WTC11 (cell line): ENCODE measurements around the gene GNG11. TPM values are rescaled to one million over a fixed set of nuclear protein-coding genes. Genes with fewer than 3 reads are reported as not detected.

Experiments
- ATAC-seq: fragments of 200-7000 bp; cut with Tn5 transposase; 2 replicates; pipeline ENCODE4 v1.10.0; 2021; ENCODE audit warnings: mild to moderate bottlenecking, moderate library complexity
- CTCF ChIA-PET: fragments of 300-600 bp; sonication (Branson Sonifier 250); formaldehyde crosslinking; loops from one replicate; lab custom pipeline; 2021; ENCODE audit warnings: antibody characterized with exemption; lab: Charles Lee
- POLR2A ChIA-PET: fragments of 350-600 bp; sonication (Branson Sonifier 250); formaldehyde crosslinking; loops from one replicate; lab custom pipeline; 2021; ENCODE audit warnings: antibody characterized with exemption; lab: Charles Lee
- DNase-seq: peaks from one replicate; pipeline ENCODE4 v3.0.0; 2021; ENCODE audit warnings: low spot score
- H3K27ac Mint-ChIP-seq: 2 replicates; pipeline ENCODE4 v1.8.0; 2021; ENCODE audit warnings: mixed read lengths
- H3K27me3 Mint-ChIP-seq: 2 replicates; pipeline ENCODE4 v1.8.0; 2021; ENCODE audit warnings: low read depth, mild to moderate bottlenecking, moderate library complexity, mixed read lengths
- H3K36me3 Mint-ChIP-seq: 2 replicates; pipeline ENCODE4 v1.8.0; 2021; ENCODE audit warnings: mixed read lengths
- H3K4me1 Mint-ChIP-seq: 2 replicates; pipeline ENCODE4 v1.8.0; 2022; ENCODE audit warnings: mixed read lengths
- H3K4me3 Mint-ChIP-seq: 2 replicates; pipeline ENCODE4 v1.8.0; 2021; ENCODE audit warnings: mild to moderate bottlenecking, moderate library complexity, mixed read lengths
- H3K9me3 Mint-ChIP-seq: 2 replicates; pipeline ENCODE4 v1.8.0; 2021; ENCODE audit warnings: mixed read lengths
- ARID4B ChIP-seq: sonication (generic); formaldehyde crosslinking; IDR thresholded peaks from 2 replicates; pipeline ENCODE4 v1.8.0; 2023; ENCODE audit warnings: missing genetic modification reagents, mild to moderate bottlenecking, borderline replicate concordance
- ERG ChIP-seq: fragments of 250-450 bp; sonication (Bioruptor Pico); IDR thresholded peaks from 2 replicates; pipeline ENCODE4 v1.8.0; 2021; ENCODE audit warnings: mild to moderate bottlenecking
- ETV6 ChIP-seq: sonication (generic); formaldehyde crosslinking; IDR thresholded peaks from 2 replicates; pipeline ENCODE4 v1.8.1; 2022; ENCODE audit warnings: mild to moderate bottlenecking, missing genetic modification reagents
- GRHL2 ChIP-seq: fragments of 250-450 bp; sonication (Bioruptor Pico); IDR thresholded peaks from 2 replicates; pipeline ENCODE4 v1.8.0; 2022; ENCODE audit warnings: mild to moderate bottlenecking, moderate library complexity; ENCODE audit not compliant: insufficient replicate concordance, severe bottlenecking
- HMGXB4 ChIP-seq: sonication (generic); formaldehyde crosslinking; IDR thresholded peaks from 2 replicates; pipeline ENCODE4 v1.8.1; 2023; ENCODE audit warnings: mild to moderate bottlenecking, moderate library complexity, missing genetic modification reagents
- RORB ChIP-seq: fragments of 250-450 bp; sonication (Bioruptor Pico); IDR thresholded peaks from 2 replicates; pipeline ENCODE4 v1.9.0; 2021; ENCODE audit warnings: mild to moderate bottlenecking
- SMAD3 ChIP-seq: sonication (generic); formaldehyde crosslinking; IDR thresholded peaks from 2 replicates; pipeline ENCODE4 v1.8.0; 2022; ENCODE audit warnings: missing genetic modification reagents, mild to moderate bottlenecking, borderline replicate concordance
- SMAD4 ChIP-seq: sonication (generic); formaldehyde crosslinking; IDR thresholded peaks from 2 replicates; pipeline ENCODE4 v1.8.0; 2022; ENCODE audit warnings: mild to moderate bottlenecking, missing genetic modification reagents
- USF1 ChIP-seq: sonication (generic); formaldehyde crosslinking; IDR thresholded peaks from 2 replicates; pipeline ENCODE4 v1.8.0; 2022; ENCODE audit warnings: mild to moderate bottlenecking, missing genetic modification reagents
- USF2 ChIP-seq: sonication (generic); formaldehyde crosslinking; IDR thresholded peaks from 2 replicates; pipeline ENCODE4 v1.8.1; 2023; ENCODE audit warnings: mild to moderate bottlenecking, missing genetic modification reagents, moderate library complexity
- ZBTB21 ChIP-seq: sonication (generic); formaldehyde crosslinking; IDR thresholded peaks from 2 replicates; pipeline ENCODE4 v1.8.1; 2023; ENCODE audit warnings: mild to moderate bottlenecking, missing genetic modification reagents, borderline replicate concordance
- ZMAT4 ChIP-seq: fragments of 250-450 bp; sonication (Bioruptor Pico); IDR thresholded peaks from 2 replicates; pipeline ENCODE4 v1.9.0; 2021; ENCODE audit warnings: mild to moderate bottlenecking
- ZNF317 ChIP-seq: sonication (generic); formaldehyde crosslinking; IDR thresholded peaks from 2 replicates; pipeline ENCODE4 v1.8.1; 2023; ENCODE audit warnings: low read depth, mild to moderate bottlenecking, moderate library complexity, missing genetic modification reagents, borderline replicate concordance
- ZNF416 ChIP-seq: fragments of 250-450 bp; sonication (Bioruptor Pico); IDR thresholded peaks from 2 replicates; pipeline ENCODE4 v1.9.0; 2021; ENCODE audit warnings: mild to moderate bottlenecking, inconsistent platforms
- ZNF423 ChIP-seq: fragments of 250-450 bp; sonication (Bioruptor Pico); IDR thresholded peaks from 2 replicates; pipeline ENCODE4 v2.1.2; 2022; ENCODE audit warnings: mild to moderate bottlenecking, moderate library complexity
- total RNA-seq: library from RNA; stranded (reverse); gene quantifications from 3 replicates; pipeline ENCODE4 v1.2.3, GENCODE V29; 2021

GNG11 gene
- total RNA-seq, 1 experiment from 2014 or later = 1.7 TPM

GRCh38 chr7:93873998-93874574 is 47.4 kb upstream of the GNG11 start (continued):
- TF ChIP-seq ARID4B (CRISPR knock-in tag) (no peak), ZNF423 (no peak), ZBTB21 (no peak)

- H3K4me1 Mint-ChIP-seq = peaks cover 11% of the 10 kb centered on the region
- no peak for ATAC-seq
- peaks cover 31% of the 10 kb centered on the region for H3K36me3 Mint-ChIP-seq
- H3K27me3 Mint-ChIP-seq = no peaks in the 10 kb centered on the region
- ChIA-PET POLR2A (no interaction called here), CTCF (no interaction called here)
- no peak overlapping the region for H3K27ac Mint-ChIP-seq
- H3K9me3 Mint-ChIP-seq = peaks cover 44% of the 10 kb centered on the region
- H3K4me3 Mint-ChIP-seq = no peak overlapping the region
- TF ChIP-seq GRHL2 (CRISPR knock-in tag) (no peak), RORB (no peak), HMGXB4 (CRISPR knock-in tag) (no peak), SMAD3 (CRISPR knock-in tag) (no peak)
- no peak for DNase-seq
These were observed 43.8 kb upstream of the GNG11 start for GRCh38 chr7:93877742-93878141.

- Mint-ChIP-seq H3K27me3 (no peaks in the 10 kb centered on the region), H3K27ac (no peak overlapping the region), H3K9me3 (peaks cover 30% of the 10 kb centered on the region), H3K4me3 (no peak overlapping the region), H3K36me3 (peaks cover 19% of the 10 kb centered on the region), H3K4me1 (peaks cover 1% of the 10 kb centered on the region)
- ChIA-PET CTCF (no interaction called here), POLR2A (no interaction called here)
- no peak for TF ChIP-seq USF2
- no peak for TF ChIP-seq USF1 (CRISPR knock-in tag)
- TF ChIP-seq ZMAT4 (CRISPR knock-in tag) = no peak
- TF ChIP-seq GRHL2 (CRISPR knock-in tag) = no peak
- TF ChIP-seq ZNF317 (CRISPR knock-in tag) = no peak
- TF ChIP-seq SMAD4 (CRISPR knock-in tag) = no peak
- no peak for TF ChIP-seq ERG (CRISPR knock-in tag)
- no peak for TF ChIP-seq ZNF416 (CRISPR knock-in tag)
- no peak for TF ChIP-seq ETV6 (CRISPR knock-in tag)
- ATAC-seq = no peak
- no peak for DNase-seq
These were observed 42.2 kb upstream of the GNG11 start for GRCh38 chr7:93879356-93879755.
